ENCODE data around the gene HLCS.
A peak's percentile ranks its signal among the peaks of the same experiment; 100 is the strongest.

Gene HLCS

GRCh38 chr21:36747815-36748383, 218.6 kb downstream of the HLCS start:
- TF ChIP-seq CTCF (IDR thresholded peaks at IDR 0.05; ENCODE audit: control extremely low read depth, extremely low read depth, low read depth, missing control alignments), result peak; percentile 70
- POLR2A ChIA-PET, result no interaction called here
- DNase-seq (ENCODE audit: extremely low spot score), result peak; percentile 52
- CTCF ChIA-PET, result interaction anchor here (1.5 to 1.6 kb wide), 2 partner anchors 13 to 117 kb away, joined by 4 to 9 read pairs; no protein-coding TSS in a partner anchor

GRCh38 chr21:36747041-36747814, 219.2 kb downstream of the HLCS start:
- no peak for DNase-seq (ENCODE audit: extremely low spot score)
- no peak for TF ChIP-seq CTCF (IDR thresholded peaks at IDR 0.05; ENCODE audit: control extremely low read depth, extremely low read depth, low read depth, missing control alignments)
- ChIA-PET CTCF (interaction anchor here (0.6 to 1.6 kb wide), 7 partner anchors 8 to 180 kb away, joined by 3 to 9 read pairs (median 5); no protein-coding TSS in a partner anchor), POLR2A (no interaction called here)

- DNase-seq (ENCODE audit: extremely low spot score), result no peak
- ChIA-PET CTCF (interaction anchor here (1.4 to 2.6 kb wide), 3 partner anchors 11 to 109 kb away, joined by 5 to 10 read pairs (median 9); no protein-coding TSS in a partner anchor), POLR2A (no interaction called here)
- TF ChIP-seq CTCF (IDR thresholded peaks at IDR 0.05; ENCODE audit: control extremely low read depth, extremely low read depth, low read depth, missing control alignments), result no peak
Observed at GRCh38 chr21:36745459-36745858, 221.0 kb downstream of the HLCS start.

- CTCF ChIA-PET, result interaction anchor here (2.6 kb wide), 1 partner anchor 10 kb away, joined by 10 read pairs; no protein-coding TSS in a partner anchor
- DNase-seq (ENCODE audit: extremely low spot score), result no peak
- POLR2A ChIA-PET, result no interaction called here
- no peak for TF ChIP-seq CTCF (IDR thresholded peaks at IDR 0.05; ENCODE audit: control extremely low read depth, extremely low read depth, low read depth, missing control alignments)
Observed at GRCh38 chr21:36744560-36745231, 221.8 kb downstream of the HLCS start.

GRCh38 chr21:36744190-36744559, 222.3 kb downstream of the HLCS start:
- CTCF ChIA-PET, result interaction anchor here (2.6 kb wide), 1 partner anchor 10 kb away, joined by 10 read pairs; no protein-coding TSS in a partner anchor
- POLR2A ChIA-PET, result no interaction called here
- no peak for TF ChIP-seq CTCF (IDR thresholded peaks at IDR 0.05; ENCODE audit: control extremely low read depth, extremely low read depth, low read depth, missing control alignments)
- DNase-seq (ENCODE audit: extremely low spot score), result no peak

GRCh38 chr21:36743446-36743845, 223.0 kb downstream of the HLCS start:
- ChIA-PET POLR2A (no interaction called here), CTCF (no interaction called here)
- TF ChIP-seq CTCF (IDR thresholded peaks at IDR 0.05; ENCODE audit: control extremely low read depth, extremely low read depth, low read depth, missing control alignments), result no peak
- DNase-seq (ENCODE audit: extremely low spot score), result no peak

Measured in GM10248 (cell line).